Iris pigment epithelial cell (primary cell): ENCODE results near the gene E4F1.
"Not testable (repeated sequence)": the region's sequence is repeated elsewhere in the genome, so short reads cannot be mapped to it uniquely, and the experiment has no call there.

ENCODE experiments used
- DNase-seq: peaks from one replicate; pipeline ENCODE4 v3.0.0-alpha.2; 2011; ENCODE audit warnings: low read depth

Gene E4F1

GRCh38 chr16:2189252-2189893, 34.0 kb upstream of the E4F1 start:
- DNase-seq = no peak

- no peak for DNase-seq
These were observed 33.3 kb upstream of the E4F1 start for GRCh38 chr16:2190002-2190658.

GRCh38 chr16:2190659-2191445, 32.5 kb upstream of the E4F1 start:
- no peak for DNase-seq

- DNase-seq = no peak
These were observed 32.0 kb upstream of the E4F1 start for GRCh38 chr16:2191446-2191706.

- DNase-seq = peak; percentile 23
These were observed 29.1 kb upstream of the E4F1 start for GRCh38 chr16:2194166-2194834.

GRCh38 chr16:2194852-2195321, 28.5 kb upstream of the E4F1 start:
- DNase-seq = peak; percentile 34

- DNase-seq = no peak
These were observed 27.8 kb upstream of the E4F1 start for GRCh38 chr16:2195322-2196161.

GRCh38 chr16:2196162-2196980, 27.0 kb upstream of the E4F1 start, which contains the start of gene CASKIN1:
CASKIN1 (minus strand) TSS chr16:2196605; CDS start chr16:2196432, 173 bp downstream.
- peak; percentile 14 for DNase-seq

- no peak for DNase-seq
These were observed 26.3 kb upstream of the E4F1 start for GRCh38 chr16:2196981-2197511.

- DNase-seq = no peak
These were observed 25.6 kb upstream of the E4F1 start for GRCh38 chr16:2197765-2198164.

GRCh38 chr16:2198283-2198682, 25.1 kb upstream of the E4F1 start:
- DNase-seq = no peak

- no peak for DNase-seq
These were observed 24.3 kb upstream of the E4F1 start for GRCh38 chr16:2199095-2199494.

- no peak for DNase-seq
These were observed 23.7 kb upstream of the E4F1 start for GRCh38 chr16:2199621-2200139.

- no peak for DNase-seq
These were observed 23.1 kb upstream of the E4F1 start for GRCh38 chr16:2200313-2200712.

- DNase-seq = not testable (repeated sequence)
These were observed 20.2 kb upstream of the E4F1 start for GRCh38 chr16:2203119-2203688.

GRCh38 chr16:2204416-2205103, 18.8 kb upstream of the E4F1 start:
- no peak for DNase-seq

GRCh38 chr16:2205104-2205966, 18.1 kb upstream of the E4F1 start, which contains the start of gene MLST8:
MLST8 (plus strand) TSS chr16:2205454; CDS start chr16:2206086, 632 bp downstream.
- DNase-seq = peak; percentile 79

- no peak for DNase-seq
These were observed 17.5 kb upstream of the E4F1 start for GRCh38 chr16:2205967-2206313.
